ENCODE data around the gene TSHZ2. TPM values are rescaled to one million over a fixed set of nuclear protein-coding genes. Genes with fewer than 3 reads are reported as not detected.

Gene TSHZ2
- total and polyA plus RNA-seq, 9 of the 15 experiments (the other 6 are each of a cell fraction or from before 2014, with no cell fraction given): 0.03 to 0.20 (median 0.05) TPM; not detected in 4

DNA sequence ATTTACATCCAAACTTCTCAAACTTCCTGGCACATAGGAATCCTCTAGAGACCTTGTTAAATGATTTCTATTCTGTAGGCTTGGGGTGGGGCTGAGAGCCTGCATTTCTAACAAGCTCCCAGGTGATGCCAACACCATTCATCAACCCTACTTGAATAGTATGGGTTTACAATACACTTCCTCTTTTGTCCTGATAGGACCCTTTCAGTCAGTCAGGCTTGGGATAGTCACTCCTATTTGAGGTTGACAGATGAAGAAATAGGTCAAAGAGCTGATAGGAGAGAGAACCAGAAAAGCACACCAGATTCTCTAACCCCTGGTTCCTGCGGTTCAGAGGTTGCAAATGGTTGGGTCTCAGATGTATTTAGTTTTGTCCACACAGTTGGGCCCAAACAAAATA, 273.4 kb downstream of the TSHZ2 start (continued):
- TF ChIP-seq, protein P1, sequence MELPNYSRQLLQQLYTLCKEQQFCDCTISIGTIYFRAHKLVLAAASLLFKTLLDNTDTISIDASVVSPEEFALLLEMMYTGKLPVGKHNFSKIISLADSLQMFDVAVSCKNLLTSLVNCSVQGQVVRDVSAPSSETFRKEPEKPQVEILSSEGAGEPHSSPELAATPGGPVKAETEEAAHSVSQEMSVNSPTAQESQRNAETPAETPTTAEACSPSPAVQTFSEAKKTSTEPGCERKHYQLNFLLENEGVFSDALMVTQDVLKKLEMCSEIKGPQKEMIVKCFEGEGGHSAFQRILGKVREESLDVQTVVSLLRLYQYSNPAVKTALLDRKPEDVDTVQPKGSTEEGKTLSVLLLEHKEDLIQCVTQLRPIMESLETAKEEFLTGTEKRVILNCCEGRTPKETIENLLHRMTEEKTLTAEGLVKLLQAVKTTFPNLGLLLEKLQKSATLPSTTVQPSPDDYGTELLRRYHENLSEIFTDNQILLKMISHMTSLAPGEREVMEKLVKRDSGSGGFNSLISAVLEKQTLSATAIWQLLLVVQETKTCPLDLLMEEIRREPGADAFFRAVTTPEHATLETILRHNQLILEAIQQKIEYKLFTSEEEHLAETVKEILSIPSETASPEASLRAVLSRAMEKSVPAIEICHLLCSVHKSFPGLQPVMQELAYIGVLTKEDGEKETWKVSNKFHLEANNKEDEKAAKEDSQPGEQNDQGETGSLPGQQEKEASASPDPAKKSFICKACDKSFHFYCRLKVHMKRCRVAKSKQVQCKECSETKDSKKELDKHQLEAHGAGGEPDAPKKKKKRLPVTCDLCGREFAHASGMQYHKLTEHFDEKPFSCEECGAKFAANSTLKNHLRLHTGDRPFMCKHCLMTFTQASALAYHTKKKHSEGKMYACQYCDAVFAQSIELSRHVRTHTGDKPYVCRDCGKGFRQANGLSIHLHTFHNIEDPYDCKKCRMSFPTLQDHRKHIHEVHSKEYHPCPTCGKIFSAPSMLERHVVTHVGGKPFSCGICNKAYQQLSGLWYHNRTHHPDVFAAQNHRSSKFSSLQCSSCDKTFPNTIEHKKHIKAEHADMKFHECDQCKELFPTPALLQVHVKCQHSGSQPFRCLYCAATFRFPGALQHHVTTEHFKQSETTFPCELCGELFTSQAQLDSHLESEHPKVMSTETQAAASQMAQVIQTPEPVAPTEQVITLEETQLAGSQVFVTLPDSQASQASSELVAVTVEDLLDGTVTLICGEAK (IDR thresholded peaks at IDR 0.05): no peak
- TF ChIP-seq, protein P1 (CRISPR knock-in tag; IDR thresholded peaks at IDR 0.05): no peak
